PC-3 (cell line): ENCODE results near the gene CANT1. TPM values are rescaled to one million over a fixed set of nuclear protein-coding genes. Genes with fewer than 3 reads are reported as not detected.

Experiments
- ATAC-seq: fragments of 200-7000 bp; cut with Tn5 transposase; 2 replicates; pipeline ENCODE4 v1.9.1; 2020; ENCODE audit warnings: mild to moderate bottlenecking, moderate library complexity
- BruUV-seq: library from RNA; stranded (reverse); fragments of 400-500 nt; replicated peaks from 2 replicates; lab custom pipeline; 2021; lab: Mats Ljungman, UMichigan
- CTCF ChIA-PET: fragments of 300-600 bp; sonication (Branson Sonifier 250); formaldehyde crosslinking; loops from one replicate; lab custom pipeline; 2022; ENCODE audit warnings: antibody characterized with exemption; lab: Charles Lee
- POLR2A ChIA-PET: fragments of 300-600 bp; sonication (Branson Sonifier 250); formaldehyde crosslinking; loops from one replicate; lab custom pipeline; 2022; ENCODE audit warnings: antibody characterized with exemption; ENCODE audit not compliant: unreplicated experiment; lab: Charles Lee
- DNase-seq: peaks from one replicate; pipeline ENCODE4 v3.0.0-alpha.2; 2015
- H2AFZ ChIP-seq: fragments of 300-600 bp; sonication (generic); 2 replicates; pipeline ENCODE4 v1.6.0; 2016; ENCODE audit warnings: antibody characterized with exemption, low read length
- H3F3A ChIP-seq: fragments of 300-600 bp; sonication (generic); one replicate; pipeline ENCODE4 v1.6.0; 2017; ENCODE audit warnings: antibody characterized with exemption, low read length, control low read depth, mild to moderate bottlenecking; ENCODE audit not compliant: unreplicated experiment
- H3K27ac ChIP-seq: fragments of 300-600 bp; sonication (generic); 2 replicates; pipeline ENCODE4 v1.5.1; 2016; ENCODE audit warnings: mild to moderate bottlenecking, low read length
- H3K27me3 ChIP-seq: fragments of 300-600 bp; sonication (generic); 2 replicates; pipeline ENCODE4 v1.6.1; 2016; ENCODE audit warnings: low read length, mixed read lengths
- H3K36me3 ChIP-seq: fragments of 300-600 bp; sonication (generic); 2 replicates; pipeline ENCODE4 v1.6.1; 2016; ENCODE audit warnings: low read depth, mixed run types, low read length, mixed read lengths
- H3K4me1 ChIP-seq: fragments of 300-600 bp; sonication (generic); 2 replicates; pipeline ENCODE4 v1.5.1; 2016; ENCODE audit warnings: low read length; ENCODE audit not compliant: insufficient read depth
- H3K4me2 ChIP-seq: fragments of 300-600 bp; sonication (generic); 2 replicates; pipeline ENCODE4 v1.6.0; 2016; ENCODE audit warnings: low read length
- H3K4me3 ChIP-seq: fragments of 300-600 bp; sonication (generic); 2 replicates; pipeline ENCODE4 v1.5.1; 2016; ENCODE audit warnings: mild to moderate bottlenecking, low read length, mixed read lengths
- H3K79me2 ChIP-seq: fragments of 300-600 bp; sonication (generic); 2 replicates; pipeline ENCODE4 v1.6.1; 2017; ENCODE audit warnings: low read length, mixed read lengths
- H3K9ac ChIP-seq: fragments of 300-600 bp; sonication (generic); 2 replicates; pipeline ENCODE4 v1.6.0; 2016; ENCODE audit warnings: mild to moderate bottlenecking, low read length
- H3K9me2 ChIP-seq: fragments of 300-600 bp; sonication (generic); replicated peaks from 2 replicates; pipeline ENCODE4 v1.6.1; 2016; ENCODE audit warnings: mixed run types, low read length, mixed read lengths
- H3K9me3 ChIP-seq: fragments of 300-600 bp; sonication (generic); 2 replicates; pipeline ENCODE4 v1.6.1; 2016; ENCODE audit warnings: low read length, mixed read lengths
- H4K20me1 ChIP-seq: fragments of 300-600 bp; sonication (generic); 2 replicates; pipeline ENCODE4 v1.6.1; 2016; ENCODE audit warnings: low read length, mixed read lengths
- CTCF ChIP-seq: fragments of 300-600 bp; sonication (generic); conservative IDR thresholded peaks from 2 replicates; pipeline ENCODE4 v1.5.1; 2017; ENCODE audit warnings: antibody characterized with exemption, low read depth, mild to moderate bottlenecking, low read length
- EZH2 ChIP-seq: fragments of 300-600 bp; sonication (generic); IDR thresholded peaks from one replicate; pipeline ENCODE4 v1.6.1; 2017; ENCODE audit warnings: antibody characterized with exemption, mild to moderate bottlenecking, low read length; ENCODE audit not compliant: unreplicated experiment
- EZH2phosphoT487 ChIP-seq: fragments of 300-600 bp; sonication (generic); IDR thresholded peaks from 2 replicates; pipeline ENCODE4 v1.6.1; 2018; ENCODE audit warnings: mild to moderate bottlenecking, antibody characterized with exemption, low read length, borderline replicate concordance
- intact Hi-C: fragments of 100-400 bp; cut with micrococcal nuclease; formaldehyde crosslinking; loops from 2 replicates; pipeline ENCODE4 v1.9.0; 2023
- total RNA-seq: library from RNA; depleted of rRNA; stranded (reverse); fragments of >200 nt; gene quantifications from 2 replicates; pipeline ENCODE4 v1.2.3, GENCODE V29; 2014

CANT1 gene
- total RNA-seq, 1 experiment from 2014 or later, result 191 TPM

- H3K27me3 ChIP-seq, result no peaks in the 10 kb centered on the region
- no peak overlapping the region for H3K27ac ChIP-seq
- no peak for TF ChIP-seq EZH2
- TF ChIP-seq CTCF, result no peak
- TF ChIP-seq EZH2phosphoT487, result no peak
- ChIA-PET CTCF (no interaction called here), POLR2A (no interaction called here)
- H2AFZ ChIP-seq, result no peak overlapping the region
- ATAC-seq, result no peak
- H3K9ac ChIP-seq, result no peak overlapping the region
- H4K20me1 ChIP-seq, result no peaks in the 10 kb centered on the region
- DNase-seq, result no peak
- BruUV-seq, result no TSS peak
- no peak overlapping the region for H3K4me2 ChIP-seq
- H3K4me3 ChIP-seq, result no peak overlapping the region
- no peaks in the 10 kb centered on the region for H3K9me2 ChIP-seq
- no peaks in the 10 kb centered on the region for H3F3A ChIP-seq
- no peaks in the 10 kb centered on the region for H3K79me2 ChIP-seq
- no peaks in the 10 kb centered on the region for H3K4me1 ChIP-seq
- no peaks in the 10 kb centered on the region for H3K36me3 ChIP-seq
- H3K9me3 ChIP-seq, result no peaks in the 10 kb centered on the region
- intact Hi-C loops, result no loop called here
These were observed 45.6 kb upstream of the CANT1 start for GRCh38 chr17:79055197-79055596.

GRCh38 chr17:79054200-79054960 is 44.8 kb upstream of the CANT1 start:
- H3K9ac ChIP-seq, result no peak overlapping the region
- no peaks in the 10 kb centered on the region for H3K9me3 ChIP-seq
- no TSS peak for BruUV-seq
- no peaks in the 10 kb centered on the region for H3K4me1 ChIP-seq
- H2AFZ ChIP-seq, result no peak overlapping the region
- ATAC-seq (no peak), DNase-seq (no peak)
- no peaks in the 10 kb centered on the region for H3K36me3 ChIP-seq
- TF ChIP-seq EZH2phosphoT487 (no peak), EZH2 (no peak), CTCF (no peak)
- no peaks in the 10 kb centered on the region for H3K27me3 ChIP-seq
- H3K4me2 ChIP-seq, result no peak overlapping the region
- H3K9me2 ChIP-seq, result no peaks in the 10 kb centered on the region
- H3K27ac ChIP-seq, result no peak overlapping the region
- POLR2A ChIA-PET, result no interaction called here
- H3K79me2 ChIP-seq, result no peaks in the 10 kb centered on the region
- intact Hi-C loops, result no loop called here
- CTCF ChIA-PET, result no interaction called here
- H3F3A ChIP-seq, result no peaks in the 10 kb centered on the region
- H4K20me1 ChIP-seq, result no peaks in the 10 kb centered on the region
- H3K4me3 ChIP-seq, result no peak overlapping the region

GRCh38 chr17:79053251-79053925 is 43.8 kb upstream of the CANT1 start:
- H3K36me3 ChIP-seq, result no peaks in the 10 kb centered on the region
- BruUV-seq, result no TSS peak

More at GRCh38 chr17:79053251-79053925, 43.8 kb upstream of the CANT1 start:
- Histone ChIP-seq H3K4me2 (no peak overlapping the region), H3K4me3 (no peak overlapping the region), H3K9ac (no peak overlapping the region), H3K9me2 (no peaks in the 10 kb centered on the region), H3K27me3 (no peaks in the 10 kb centered on the region), H2AFZ (no peak overlapping the region), H4K20me1 (no peaks in the 10 kb centered on the region), H3K4me1 (no peaks in the 10 kb centered on the region), H3F3A (no peaks in the 10 kb centered on the region), H3K79me2 (no peaks in the 10 kb centered on the region), H3K27ac (no peak overlapping the region), H3K9me3 (no peaks in the 10 kb centered on the region)
- ChIA-PET POLR2A (no interaction called here), CTCF (no interaction called here)
- intact Hi-C loops, result no loop called here
- ATAC-seq (no peak), DNase-seq (peak; percentile 22)
- no peak for TF ChIP-seq CTCF
- no peak for TF ChIP-seq EZH2
